GM12878 (cell line): ENCODE results near the gene RABGGTB. TPM values are rescaled to one million over a fixed set of nuclear protein-coding genes. Genes with fewer than 3 reads are reported as not detected.
"Not testable (repeated sequence)": the region's sequence is repeated elsewhere in the genome, so short reads cannot be mapped to it uniquely, and the experiment has no call there.

Source experiments
- ATAC-seq: fragments of 200-7000 bp; cut with Tn5 transposase; 3 replicates; pipeline ENCODE4 v1.9.1; 2020; ENCODE audit warnings: mild to moderate bottlenecking, moderate library complexity
- BruUV-seq: library from RNA; stranded (reverse); fragments of 400-500 nt; replicated peaks from 2 replicates; lab custom pipeline; 2021; lab: Mats Ljungman, UMichigan
- CTCF ChIA-PET: fragments of 300-600 bp; sonication (Branson Sonifier 250); formaldehyde crosslinking; extraction: SDS; loops from one replicate; lab custom pipeline; 2021; ENCODE audit warnings: inconsistent platforms; lab: Yijun Ruan, JAX
- POLR2A ChIA-PET: fragments of 350-600 bp; formaldehyde crosslinking; extraction: SDS; loops from one replicate; lab custom pipeline; 2021; ENCODE audit warnings: inconsistent platforms; lab: Charles Lee
- RAD21 ChIA-PET: fragments of 300-600 bp; sonication (Branson Sonifier 250); formaldehyde crosslinking; loops from one replicate; lab custom pipeline; 2023; ENCODE audit warnings: antibody characterized with exemption; ENCODE audit not compliant: unreplicated experiment; lab: Charles Lee
- SMC1A ChIA-PET: fragments of 300-600 bp; sonication (Branson Sonifier 250); formaldehyde crosslinking; loops from one replicate; lab custom pipeline; 2023; ENCODE audit not compliant: unreplicated experiment, uncharacterized antibody; lab: Charles Lee
- DNase-seq: peaks from one replicate; pipeline ENCODE4 v3.0.0-alpha.2; 2011; ENCODE audit warnings: low read depth, low spot score
- FAIRE-seq: peaks from 3 replicates; lab custom pipeline; 2011; peaks lifted over from hg19 to GRCh38; lab: Jason Lieb, UNC
- H2AFZ ChIP-seq: 2 replicates; pipeline ENCODE4 v1.6.0; 2011; ENCODE audit warnings: low read depth, low read length, control low read depth; ENCODE audit not compliant: control insufficient read depth
- H3K27ac ChIP-seq: 2 replicates; pipeline ENCODE4 v1.5.1; 2011; ENCODE audit warnings: control low read depth; ENCODE audit not compliant: control insufficient read depth, insufficient read depth
- H3K27me3 ChIP-seq, 2 experiments: replicated peaks in 1 of 2; 2 replicates each; pipeline versions ENCODE4 v1.6.0 to v1.6.1; 2011; ENCODE audit warnings: low read length in 1 of 2; ENCODE audit not compliant: control insufficient read depth in 2 of 2, insufficient read depth in 2 of 2
- H3K36me3 ChIP-seq, 2 experiments: 2 replicates each; pipeline ENCODE4 v1.5.1; 2011; ENCODE audit warnings: low read length in 1 of 2; ENCODE audit not compliant: control insufficient read depth in 2 of 2, insufficient read depth in 2 of 2
- H3K4me1 ChIP-seq: 2 replicates; pipeline ENCODE4 v1.6.1; 2011; ENCODE audit warnings: mild to moderate bottlenecking, low read length, moderate library complexity, mixed read lengths; ENCODE audit not compliant: control insufficient read depth, insufficient read depth
- H3K4me2 ChIP-seq: 2 replicates; pipeline ENCODE4 v1.6.0; 2011; ENCODE audit warnings: control low read depth; ENCODE audit not compliant: control insufficient read depth, insufficient read depth
- H3K4me3 ChIP-seq: fragments of 200-600 bp; sonication (generic); 2 replicates; pipeline ENCODE4 v1.5.1; 2016
- H3K79me2 ChIP-seq: 2 replicates; pipeline ENCODE4 v1.6.0; 2011; ENCODE audit warnings: low read length; ENCODE audit not compliant: control insufficient read depth, insufficient read depth
- H3K9ac ChIP-seq: 2 replicates; pipeline ENCODE4 v1.8.0; 2011; ENCODE audit warnings: low read length, control low read depth, mixed read lengths; ENCODE audit not compliant: control insufficient read depth, insufficient read depth
- H3K9me3 ChIP-seq: replicated peaks from 3 replicates; pipeline ENCODE4 v1.5.1; 2011; ENCODE audit warnings: mild to moderate bottlenecking, low read length; ENCODE audit not compliant: control insufficient read depth, insufficient read depth
- H4K20me1 ChIP-seq: 2 replicates; pipeline ENCODE4 v1.6.0; 2011; ENCODE audit not compliant: control insufficient read depth, insufficient read depth
- PBX3 ChIP-seq: IDR thresholded peaks from 2 replicates; pipeline ENCODE4 v1.6.1; 2011; ENCODE audit warnings: mild to moderate bottlenecking, low read depth, low read length, moderate library complexity; ENCODE audit not compliant: insufficient replicate concordance
- SUZ12 ChIP-seq: fragments of 200-600 bp; sonication (generic); IDR thresholded peaks from one replicate; pipeline ENCODE4 v1.6.1; 2018; ENCODE audit warnings: antibody characterized with exemption, mild to moderate bottlenecking; ENCODE audit not compliant: unreplicated experiment
- WGBS: methylation state at CpG from one replicate; pipeline ENCODE4 v1.1.6; 2016; ENCODE audit warnings: low lambda C conversion rate; ENCODE audit not compliant: insufficient replicate concordance, insufficient coverage; ENCODE audit errors: missing lambda C conversion rate; 5-methylcytosine and 5-hydroxymethylcytosine counted together
- in situ Hi-C: fragments of 300-500 bp; cut with MboI; formaldehyde crosslinking; loops from 9 replicates; pipeline ENCODE4 v1.14.3; 2018; ENCODE audit warnings: mixed read lengths
- intact Hi-C: fragments of 100-400 bp; cut with micrococcal nuclease; formaldehyde crosslinking; loops from one replicate; pipeline ENCODE4 v1.14.2; 2022; ENCODE audit not compliant: unreplicated experiment
- polyA plus RNA-seq, 11 experiments: library from polyadenylated mRNA; depleted of rRNA in 4 of 11; unstranded in 6 of 11; stranded (reverse) in 5 of 11; fragments of >200 nt; fragmentation: Nextera tagmentation in 4 of 11; fragmentation: Illumina TruSeq in 1 of 11; extraction: Ambion mirVana in 4 of 11; extraction: Trizol in 1 of 11; gene quantifications; 1 replicate in 1 of 11; 2 replicates in 10 of 11; pipeline versions ENCODE4 v1.2.1 to v1.2.3, GENCODE V29; 2011 to 2016; ENCODE audit warnings: inconsistent platforms in 2 of 11, missing spikeins in 2 of 11, low read depth in 1 of 11
- total RNA-seq, 4 experiments: library from RNA; depleted of rRNA in 3 of 4; stranded (reverse); fragments of >200 nt in 3 of 4; fragmentation: Illumina TruSeq in 1 of 4; extraction: Trizol in 1 of 4; gene quantifications; 2 replicates each; pipeline versions ENCODE4 v1.2.1 to v1.2.3, GENCODE V29; 2013 to 2021

RABGGTB gene
- total and polyA plus RNA-seq, 10 of the 15 experiments (the other 5 are each of a cell fraction or from before 2014, with no cell fraction given): 50.5 to 213 (median 157) TPM

- FAIRE-seq: no peak
- in situ Hi-C loops (no loop called here), intact Hi-C loops (no loop called here)
- Histone ChIP-seq H3K79me2 (no peaks in the 10 kb centered on the region), H3K27ac (no peak overlapping the region), H2AFZ (no peak overlapping the region), H3K9me3 (no peaks in the 10 kb centered on the region), H3K9ac (no peak overlapping the region), H3K36me3 (no peaks in the 10 kb centered on the region), H3K4me1 (no peaks in the 10 kb centered on the region), H3K4me3 (no peak overlapping the region), H4K20me1 (no peaks in the 10 kb centered on the region), H3K4me2 (no peak overlapping the region), H3K27me3 (no peaks in the 10 kb centered on the region)
- ChIA-PET SMC1A (no interaction called here), RAD21 (no interaction called here), CTCF (no interaction called here), POLR2A (no interaction called here)
- no TSS peak for BruUV-seq
- TF ChIP-seq SUZ12 (no peak), PBX3 (no peak)
- 83% methylated on average over 4 of the region's 4 CpGs for WGBS
- no peak for ATAC-seq
- no peak for DNase-seq
These were observed 22.9 kb downstream of the RABGGTB start for GRCh38 chr1:75808921-75809320.

- WGBS: 63% methylated on average over 3 of the region's 3 CpGs
- RAD21 ChIA-PET, H3K79me2 ChIP-seq, POLR2A ChIA-PET, ATAC-seq, H3K27ac ChIP-seq, H3K9me3 ChIP-seq, H2AFZ ChIP-seq, H3K36me3 ChIP-seq, H3K9ac ChIP-seq, H3K4me3 ChIP-seq, SMC1A ChIA-PET, FAIRE-seq, H3K4me1 ChIP-seq, H3K27me3 ChIP-seq, in situ Hi-C loops, BruUV-seq, H3K4me2 ChIP-seq, DNase-seq, H4K20me1 ChIP-seq: not testable (repeated sequence)
- CTCF ChIA-PET: interaction anchor here (0.7 to 1.4 kb wide), 2 partner anchors 10 to 1518 kb away, joined by 3 to 4 read pairs; no protein-coding TSS in a partner anchor
- intact Hi-C loops: loop anchor here (5.0 kb wide), 1 partner anchor 138 kb away; no protein-coding TSS in a partner anchor
These were observed 24.1 kb downstream of the RABGGTB start for GRCh38 chr1:75810113-75810512.
